NCI-H524 treated with DMSO at 0.1 percent for 48 hours (cell line): ENCODE data around the gene CFAP20.

Experiments
- DNase-seq: peaks from one replicate; lab custom pipeline; 2025; lab: John Stamatoyannopoulos, UW

The CFAP20 gene

GRCh38 chr16:58124601-58124915, 4.6 kb downstream of the CFAP20 start:
- DNase-seq = no peak

GRCh38 chr16:58123896-58124600, 5.1 kb downstream of the CFAP20 start:
- DNase-seq = peak; percentile 92

- DNase-seq = no peak
Measured at GRCh38 chr16:58121132-58121531, 8.0 kb downstream of the CFAP20 start.

- DNase-seq = no peak
Measured at GRCh38 chr16:58120234-58120633, 8.9 kb downstream of the CFAP20 start.

- no peak for DNase-seq
Measured at GRCh38 chr16:58119509-58119845, 9.7 kb downstream of the CFAP20 start.

GRCh38 chr16:58118801-58119508, 10.2 kb downstream of the CFAP20 start:
- no peak for DNase-seq

GRCh38 chr16:58116529-58116928, 12.7 kb downstream of the CFAP20 start:
- DNase-seq = no peak

- no peak for DNase-seq
Measured at GRCh38 chr16:58116081-58116480, 13.1 kb downstream of the CFAP20 start.

GRCh38 chr16:58114827-58115825, 14.1 kb downstream of the CFAP20 start:
- DNase-seq = no peak

GRCh38 chr16:58111302-58111627, 17.9 kb downstream of the CFAP20 start:
- no peak for DNase-seq

- DNase-seq = no peak
Measured at GRCh38 chr16:58110571-58111301, 18.4 kb downstream of the CFAP20 start.

- no peak for DNase-seq
Measured at GRCh38 chr16:58109881-58110280, 19.3 kb downstream of the CFAP20 start.

- DNase-seq = no peak
Measured at GRCh38 chr16:58109330-58109729, 19.9 kb downstream of the CFAP20 start.

GRCh38 chr16:58107709-58108108, 21.5 kb downstream of the CFAP20 start:
- DNase-seq = no peak

GRCh38 chr16:58107228-58107627, 22.0 kb downstream of the CFAP20 start:
- DNase-seq = no peak

- DNase-seq = no peak
Measured at GRCh38 chr16:58105631-58106030, 23.6 kb downstream of the CFAP20 start.

- DNase-seq = no peak
Measured at GRCh38 chr16:58102665-58103392, 26.4 kb downstream of the CFAP20 start.

- no peak for DNase-seq
Measured at GRCh38 chr16:58099956-58100300, 29.3 kb downstream of the CFAP20 start.

- DNase-seq = no peak
Measured at GRCh38 chr16:58099097-58099955, 29.9 kb downstream of the CFAP20 start.

GRCh38 chr16:58098207-58099096, 30.7 kb downstream of the CFAP20 start:
- no peak for DNase-seq
